ENCODE data around the gene POR. TPM values are rescaled to one million over a fixed set of nuclear protein-coding genes. Genes with fewer than 3 reads are reported as not detected.

The POR gene
- total and polyA plus RNA-seq, 7 donors = 20.4 to 98.9 (median 39.3) TPM

DNA sequence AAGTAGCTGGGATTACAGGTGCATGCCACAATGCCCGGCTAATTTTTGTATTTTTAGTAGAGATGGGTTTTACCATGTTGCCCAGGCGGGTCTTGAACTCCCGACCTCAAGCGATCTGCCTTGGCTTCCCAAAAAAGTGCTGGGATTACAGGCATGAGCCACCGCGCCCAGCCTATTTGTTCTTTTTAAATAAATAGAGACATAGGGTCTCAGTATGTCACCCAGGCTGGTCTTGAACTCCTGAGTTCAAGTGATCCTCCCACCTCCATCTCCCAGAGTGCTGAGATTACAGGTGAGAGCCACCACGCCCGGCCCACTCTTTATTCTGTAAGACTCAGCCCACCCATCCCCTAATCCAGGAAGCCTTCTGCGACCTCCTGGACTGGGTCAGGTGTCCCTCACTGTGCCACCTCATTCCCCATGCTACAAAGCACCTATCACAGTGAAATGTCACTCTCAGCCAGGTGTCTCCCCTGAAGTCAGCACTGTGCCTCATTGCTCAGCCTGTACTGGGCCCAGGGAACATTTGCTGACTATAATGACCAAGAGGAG lies 76.7 kb downstream of the POR start:
- WGBS, 2 donors = 95 to 97% methylated on average over 9 of the region's 9 CpGs
- DNase-seq = no peak
- peaks cover 0 to 17% (median 10%) of the 10 kb centered on the region in 4 donors for H3K36me3 ChIP-seq
- H3K27me3 ChIP-seq = no peaks in the 10 kb centered on the region
- intact Hi-C loops (cut with DNase I) = no loop called here
- no peak overlapping the region for H3K4me3 ChIP-seq
- TF ChIP-seq POLR2AphosphoS5 (IDR thresholded peaks at IDR 0.05) (no peak), POLR2A (IDR thresholded peaks at IDR 0.05) (no peak), EP300 (IDR thresholded peaks at IDR 0.05) (no peak), CTCF (IDR thresholded peaks at IDR 0.05) (no peak)
- H3K27ac ChIP-seq = peak overlapping the region; percentile 95 to 99 (median 98)
- peaks cover 0 to 35% (median 30%) of the 10 kb centered on the region in 4 donors for H3K4me1 ChIP-seq
- H3K9me3 ChIP-seq = no peaks in the 10 kb centered on the region

DNA sequence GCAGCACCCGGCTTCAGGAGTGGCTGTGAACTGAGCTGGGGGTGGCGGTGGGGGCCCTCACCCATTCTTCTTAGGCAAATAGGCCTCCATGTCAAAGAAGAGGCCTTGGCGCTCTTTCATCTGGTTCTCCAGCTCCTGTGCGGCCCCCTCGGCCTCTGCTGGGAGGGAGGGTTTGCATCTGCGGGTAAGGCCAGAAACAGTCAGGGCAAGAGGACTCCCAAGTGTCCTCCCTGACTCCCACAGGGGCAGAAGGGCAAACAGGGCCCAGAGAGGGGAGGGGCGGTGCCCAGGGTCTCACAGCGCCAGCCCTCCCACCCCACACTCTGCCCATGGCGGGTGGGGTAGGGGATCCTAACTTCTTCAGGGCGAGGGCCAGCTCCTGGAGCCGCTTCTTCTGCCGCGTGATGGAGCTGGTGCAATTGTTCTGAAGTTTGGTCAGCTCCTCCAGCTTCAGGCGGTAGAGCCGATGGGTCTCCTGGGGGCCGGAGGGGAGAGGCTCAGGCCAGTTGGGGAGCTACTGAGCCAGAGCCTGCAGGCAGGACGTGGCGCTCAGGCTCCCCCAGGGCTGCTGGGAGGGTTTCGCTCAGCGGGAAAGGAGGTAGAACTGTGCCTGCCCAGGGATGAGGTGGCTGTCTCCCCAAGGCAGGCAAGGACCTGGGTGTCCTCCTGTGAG lies 77.3 kb downstream of the POR start:
- Histone ChIP-seq H3K27me3 (no peaks in the 10 kb centered on the region), H3K36me3 (peaks cover 0 to 11% (median 4%) of the 10 kb centered on the region in 4 donors), H3K4me3 (no peak overlapping the region), H3K4me1 (peaks cover 0 to 35% (median 30%) of the 10 kb centered on the region in 4 donors), H3K27ac (peak overlapping the region; percentile 95 to 99 (median 98)), H3K9me3 (no peaks in the 10 kb centered on the region)
- TF ChIP-seq POLR2AphosphoS5 (IDR thresholded peaks at IDR 0.05) (no peak), POLR2A (IDR thresholded peaks at IDR 0.05) (no peak), EP300 (IDR thresholded peaks at IDR 0.05) (no peak), CTCF (IDR thresholded peaks at IDR 0.05) (no peak)
- DNase-seq = peak; percentile 63
- intact Hi-C loops (cut with DNase I) = no loop called here
- 93 to 94% methylated on average over 20 of the region's 20 CpGs for WGBS, 2 donors

GRCh38 chr7:75993689-75994387 lies 78.9 kb downstream of the POR start:
- peak in 3 of 4 donors; percentile 19 to 43 (median 43) for TF ChIP-seq POLR2AphosphoS5 (IDR thresholded peaks at IDR 0.05)
- no peak for TF ChIP-seq CTCF (IDR thresholded peaks at IDR 0.05)
- H3K4me3 ChIP-seq = peak overlapping the region; percentile 73 to 97 (median 86)
- no peaks in the 10 kb centered on the region for H3K27me3 ChIP-seq
- 2 to 4% methylated on average over 40 of the region's 40 CpGs for WGBS, 2 donors
- no peaks in the 10 kb centered on the region for H3K9me3 ChIP-seq
- no peaks in the 10 kb centered on the region for H3K36me3 ChIP-seq
- intact Hi-C loops (cut with DNase I) = loop anchor here (1.0 to 2.0 kb wide), 3 partner anchors 27 to 115 kb away; partner anchors contain the start of genes POR and RHBDD2
- DNase-seq = peak; percentile 93
- H3K4me1 ChIP-seq = peaks cover 0 to 35% (median 30%) of the 10 kb centered on the region in 4 donors
- peak overlapping the region; percentile 95 to 99 (median 98) for H3K27ac ChIP-seq

DNA sequence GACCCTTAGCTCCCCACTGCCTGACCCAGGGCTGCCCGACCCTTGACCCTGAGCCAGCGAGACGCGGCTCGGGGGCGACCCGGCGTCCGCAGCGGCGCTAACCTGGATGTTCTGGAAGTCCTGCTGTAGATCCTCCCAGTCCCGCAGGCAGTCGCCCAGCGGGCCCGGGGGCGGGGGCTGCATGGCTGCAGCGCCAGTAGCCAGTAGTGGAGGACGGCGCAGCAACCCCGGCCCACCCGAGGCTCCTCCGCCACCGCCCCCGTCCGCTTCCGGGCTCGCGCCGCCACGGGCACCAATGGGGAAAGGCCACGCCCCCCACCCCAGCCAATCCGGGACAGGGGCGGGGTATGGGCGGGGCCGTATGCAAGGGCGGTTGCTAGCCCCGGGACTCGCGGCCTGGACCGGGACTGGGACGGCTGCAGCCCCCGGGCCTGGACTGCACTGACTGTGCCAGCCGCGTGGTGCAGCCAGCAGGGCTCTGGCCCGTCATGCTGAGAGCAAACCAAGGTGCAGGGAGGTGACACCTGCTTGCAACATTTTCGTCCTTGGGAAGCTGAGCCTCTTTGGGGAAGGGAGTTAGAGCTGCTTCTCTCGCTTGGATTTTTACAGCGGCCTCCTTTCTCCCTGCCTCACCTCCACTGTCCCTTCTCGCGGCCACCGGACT lies 79.6 kb downstream of the POR start, which contains the start of gene TMEM120A:
Gene TMEM120A, minus strand, starts transcription at position 208 of the 664 bp plus-strand sequence. Its CDS starts 25 bp downstream, at position 183.
- H3K4me1 ChIP-seq = peaks cover 0 to 30% (median 24%) of the 10 kb centered on the region in 4 donors
- H3K9me3 ChIP-seq = no peaks in the 10 kb centered on the region
- no peaks in the 10 kb centered on the region for H3K36me3 ChIP-seq
- peak within 1 kb of the TSS; percentile 73 to 97 (median 86) for H3K4me3 ChIP-seq
- DNase-seq = peak; percentile 99
- TF ChIP-seq EP300 (IDR thresholded peaks at IDR 0.05) (peak in 1 of 4 donors; percentile 6), POLR2AphosphoS5 (IDR thresholded peaks at IDR 0.05) (peak; percentile 89 to 98 (median 96)), POLR2A (IDR thresholded peaks at IDR 0.05) (peak; percentile 88 to 90), CTCF (IDR thresholded peaks at IDR 0.05) (peak in 1 of 4 experiments; percentile 26)
- H3K27ac ChIP-seq = peak within 1 kb of the TSS; percentile 95 to 99 (median 98)
- WGBS, 2 donors = 1 to 3% methylated on average over 51 of the region's 51 CpGs
- intact Hi-C loops (cut with DNase I) = loop anchor here (1.0 to 2.0 kb wide), 3 partner anchors 28 to 115 kb away; partner anchors contain the start of genes POR and RHBDD2
- H3K27me3 ChIP-seq = no peaks in the 10 kb centered on the region

Measured in sigmoid colon (tissue), 7 donors.